Activated gamma-delta T cell treated with anti-CD3 and anti-CD28 coated beads, Interleukin-2, amount 50 U/mL, for 16 hours (primary cell): ENCODE data around the gene TTC9C.
A peak's percentile ranks its signal among the peaks of the same experiment; 100 is the strongest.
"Not testable (repeated sequence)": the region's sequence is repeated elsewhere in the genome, so short reads cannot be mapped to it uniquely, and the experiment has no call there.

Experiments
- DNase-seq: peaks from one replicate; pipeline ENCODE4 v3.0.0-alpha.2; 2020; ENCODE audit warnings: low read depth

TTC9C gene, protein sequence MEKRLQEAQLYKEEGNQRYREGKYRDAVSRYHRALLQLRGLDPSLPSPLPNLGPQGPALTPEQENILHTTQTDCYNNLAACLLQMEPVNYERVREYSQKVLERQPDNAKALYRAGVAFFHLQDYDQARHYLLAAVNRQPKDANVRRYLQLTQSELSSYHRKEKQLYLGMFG

DNA sequence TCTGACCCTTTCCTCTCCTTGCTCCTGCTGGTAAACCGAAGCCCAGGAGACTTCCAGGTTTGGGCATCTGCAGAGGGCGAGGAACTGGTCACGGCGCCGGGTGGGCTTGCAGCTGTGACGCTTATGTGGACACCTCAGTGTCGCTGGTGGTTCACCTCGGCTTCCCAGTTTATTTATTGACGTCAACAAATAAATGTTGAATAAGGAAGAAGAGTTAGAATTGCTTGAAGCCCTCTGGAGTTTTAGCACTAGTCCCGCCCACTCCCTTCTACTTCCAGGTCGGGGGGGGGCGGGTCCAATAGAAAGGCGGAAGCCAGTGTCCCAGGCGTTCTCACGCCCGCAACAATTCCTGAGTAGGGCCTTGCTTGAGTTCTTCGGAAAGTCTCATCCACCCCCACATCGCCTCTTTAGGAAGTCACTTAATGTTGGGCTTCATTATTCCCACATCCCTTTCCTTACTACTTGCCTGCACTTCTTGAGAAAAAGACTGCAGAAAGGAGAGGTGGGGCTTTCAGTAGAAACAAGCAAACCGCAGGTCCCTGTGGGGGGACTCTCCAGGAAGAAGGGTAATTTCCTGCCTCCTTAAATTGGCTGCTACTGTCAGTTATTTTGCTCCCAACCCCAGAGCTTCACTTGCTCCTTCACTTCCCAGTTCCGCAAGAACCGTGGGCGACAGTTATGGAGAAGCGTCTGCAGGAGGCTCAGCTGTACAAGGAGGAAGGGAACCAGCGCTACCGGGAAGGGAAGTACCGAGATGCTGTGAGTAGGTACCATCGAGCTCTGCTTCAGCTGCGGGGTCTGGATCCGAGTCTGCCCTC lies at the start of gene TTC9C:
TSS of gene TTC9C (plus strand) at position 316 of the 818 bp plus-strand sequence. CDS start at position 679, 363 bp downstream.
- peak; percentile 74 for DNase-seq

- peak; percentile 81 for DNase-seq
Observed at GRCh38 chr11:62678770-62679696, 49.3 kb upstream of the TTC9C start, which contains the start of gene UBXN1. Gene UBXN1 (minus strand): TSS chr11:62679073. CDS start chr11:62678923, 150 bp downstream.

DNA sequence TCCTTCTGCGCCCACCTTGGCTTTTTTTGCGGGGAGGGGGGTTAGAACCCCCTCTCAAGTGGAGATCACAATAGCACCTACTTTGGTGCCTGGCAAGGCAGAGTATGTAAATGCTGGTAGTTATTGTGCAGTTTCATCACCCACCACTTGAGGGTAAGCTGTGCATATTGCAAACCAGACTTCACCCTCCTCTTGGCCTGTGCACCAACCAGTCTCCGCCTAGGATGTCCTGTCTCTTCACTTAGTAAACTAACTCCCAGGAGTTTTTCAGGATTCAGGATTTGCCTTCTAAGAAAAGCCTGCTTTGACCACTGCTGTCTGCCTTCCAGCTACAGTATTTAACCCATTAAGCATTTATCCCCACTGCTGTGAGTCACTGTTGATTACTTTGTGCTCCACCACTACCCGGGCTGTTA lies 47.5 kb upstream of the TTC9C start:
- DNase-seq: no peak

- DNase-seq: no peak
Observed at GRCh38 chr11:62682518-62682917, 45.8 kb upstream of the TTC9C start.

GRCh38 chr11:62687508-62688396 lies 40.5 kb upstream of the TTC9C start:
- DNase-seq: no peak

DNA sequence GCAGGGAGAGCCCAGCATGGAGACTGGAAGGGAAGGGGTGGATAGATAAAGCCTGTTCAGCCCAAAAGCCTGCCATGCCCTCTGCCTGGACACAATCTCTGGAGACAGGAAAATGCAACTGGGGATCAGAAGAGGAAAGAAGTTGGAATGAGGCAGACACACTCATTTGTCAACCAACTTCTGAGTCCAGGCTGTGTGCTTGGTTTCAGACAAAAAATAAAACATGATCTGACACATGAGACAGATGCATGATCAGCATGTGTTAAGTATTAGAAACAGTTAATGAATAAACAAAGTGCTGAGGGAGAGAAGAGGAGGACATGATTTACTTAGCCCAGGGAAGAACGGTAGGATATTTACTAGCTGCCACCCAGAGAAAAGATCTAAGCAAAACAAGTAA lies 39.8 kb upstream of the TTC9C start:
- DNase-seq: no peak

DNA sequence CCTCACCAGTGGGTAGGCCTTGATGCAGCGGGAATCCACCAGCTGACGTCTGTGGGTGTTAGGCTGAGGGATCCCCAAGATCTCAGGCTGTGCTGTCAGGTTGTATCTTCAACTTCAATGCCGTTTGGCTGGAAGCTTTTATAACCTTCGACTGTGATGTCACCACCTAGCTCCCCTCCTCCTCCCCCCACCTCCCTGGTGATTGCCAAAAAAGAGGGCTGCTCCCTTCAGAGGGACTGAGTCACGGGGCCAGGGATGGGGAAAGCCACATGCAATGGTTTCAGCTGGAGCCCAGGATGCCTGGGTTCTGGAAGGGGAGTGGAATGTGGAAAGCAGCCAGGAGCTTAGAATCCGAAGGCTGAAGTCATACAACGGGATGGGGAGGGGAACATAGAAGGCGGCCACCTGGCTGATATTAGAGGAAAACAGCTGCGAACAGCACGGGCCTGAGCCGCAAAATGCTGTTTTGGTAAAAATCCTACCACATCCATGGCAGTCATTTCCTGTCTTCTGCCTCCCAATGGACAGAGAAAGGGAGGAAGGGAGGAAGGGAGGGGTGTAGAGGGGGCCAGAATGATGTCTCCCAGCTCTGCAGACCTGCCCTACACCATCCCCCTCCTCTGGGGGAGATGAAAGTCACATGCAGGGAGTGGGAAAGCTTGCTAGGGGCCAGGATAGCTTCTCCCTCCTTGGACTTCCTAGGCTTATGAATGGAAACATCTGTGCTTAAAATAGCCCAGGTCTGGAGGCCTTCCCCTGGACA lies 38.7 kb upstream of the TTC9C start, which contains the start of gene LRRN4CL:
TSS of gene LRRN4CL (minus strand) at position 110 of the 763 bp plus-strand sequence. CDS start 1,022 bp downstream, outside the sequence.
- DNase-seq: no peak

DNA sequence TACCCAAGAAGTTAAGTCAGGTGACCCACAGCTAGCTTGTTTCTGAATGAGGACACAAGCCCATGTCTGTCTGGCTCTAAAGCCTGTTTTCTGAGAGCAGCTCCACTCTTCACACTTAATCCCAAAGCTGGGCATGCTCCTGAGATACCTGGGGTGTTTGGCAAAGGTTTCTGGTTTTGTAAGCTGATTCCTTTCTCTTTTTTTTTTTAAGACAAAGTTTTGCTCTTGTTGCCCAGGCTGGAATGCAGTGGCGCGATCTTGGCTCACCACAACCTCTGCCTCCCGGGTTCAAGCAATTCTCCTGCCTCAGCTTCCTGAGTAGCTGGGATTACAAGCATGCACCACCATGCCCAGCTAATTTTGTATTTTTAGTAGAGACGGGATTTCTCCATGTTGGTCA lies 34.7 kb upstream of the TTC9C start:
- not testable (repeated sequence) for DNase-seq

DNA sequence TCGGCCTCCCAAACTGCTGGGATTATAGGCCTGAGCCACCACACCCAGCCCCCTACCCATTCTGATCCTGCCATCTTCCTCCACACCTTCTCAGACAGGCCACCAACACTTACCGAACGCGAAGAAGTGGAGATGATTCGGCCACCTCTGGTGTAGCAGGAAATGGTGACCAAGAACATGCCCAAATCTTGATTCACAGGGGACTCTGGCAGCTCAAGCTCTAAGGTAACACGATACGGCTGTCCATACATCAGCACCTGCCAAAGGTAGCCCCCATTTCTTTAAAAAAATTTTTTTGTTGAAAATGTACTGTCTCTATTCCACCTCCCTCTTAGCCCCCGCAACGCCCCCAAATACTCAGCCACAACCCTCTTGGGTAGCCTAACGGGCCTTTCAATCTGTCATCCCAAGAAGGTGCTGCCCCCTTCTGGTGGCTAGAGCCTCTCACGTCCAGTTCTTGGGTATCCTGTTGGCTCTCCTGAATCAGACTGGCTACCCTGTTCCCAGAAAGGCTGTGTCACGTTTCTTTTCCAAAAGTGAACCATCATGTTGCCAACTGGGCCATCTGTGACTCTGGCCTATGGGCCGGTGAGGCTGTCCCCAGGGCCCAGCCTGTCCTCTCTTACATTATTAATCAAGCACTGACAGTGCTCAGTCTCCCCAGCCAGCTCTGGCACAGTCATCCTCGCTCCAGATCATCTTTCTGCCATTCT lies 33.7 kb upstream of the TTC9C start:
- DNase-seq: peak; percentile 67

- DNase-seq: no peak
Observed at GRCh38 chr11:62702246-62702645, 26.0 kb upstream of the TTC9C start.

- DNase-seq: not testable (repeated sequence)
Observed at GRCh38 chr11:62703921-62704320, 24.4 kb upstream of the TTC9C start.

- DNase-seq: no peak
Observed at GRCh38 chr11:62705413-62705812, 22.9 kb upstream of the TTC9C start.

DNA sequence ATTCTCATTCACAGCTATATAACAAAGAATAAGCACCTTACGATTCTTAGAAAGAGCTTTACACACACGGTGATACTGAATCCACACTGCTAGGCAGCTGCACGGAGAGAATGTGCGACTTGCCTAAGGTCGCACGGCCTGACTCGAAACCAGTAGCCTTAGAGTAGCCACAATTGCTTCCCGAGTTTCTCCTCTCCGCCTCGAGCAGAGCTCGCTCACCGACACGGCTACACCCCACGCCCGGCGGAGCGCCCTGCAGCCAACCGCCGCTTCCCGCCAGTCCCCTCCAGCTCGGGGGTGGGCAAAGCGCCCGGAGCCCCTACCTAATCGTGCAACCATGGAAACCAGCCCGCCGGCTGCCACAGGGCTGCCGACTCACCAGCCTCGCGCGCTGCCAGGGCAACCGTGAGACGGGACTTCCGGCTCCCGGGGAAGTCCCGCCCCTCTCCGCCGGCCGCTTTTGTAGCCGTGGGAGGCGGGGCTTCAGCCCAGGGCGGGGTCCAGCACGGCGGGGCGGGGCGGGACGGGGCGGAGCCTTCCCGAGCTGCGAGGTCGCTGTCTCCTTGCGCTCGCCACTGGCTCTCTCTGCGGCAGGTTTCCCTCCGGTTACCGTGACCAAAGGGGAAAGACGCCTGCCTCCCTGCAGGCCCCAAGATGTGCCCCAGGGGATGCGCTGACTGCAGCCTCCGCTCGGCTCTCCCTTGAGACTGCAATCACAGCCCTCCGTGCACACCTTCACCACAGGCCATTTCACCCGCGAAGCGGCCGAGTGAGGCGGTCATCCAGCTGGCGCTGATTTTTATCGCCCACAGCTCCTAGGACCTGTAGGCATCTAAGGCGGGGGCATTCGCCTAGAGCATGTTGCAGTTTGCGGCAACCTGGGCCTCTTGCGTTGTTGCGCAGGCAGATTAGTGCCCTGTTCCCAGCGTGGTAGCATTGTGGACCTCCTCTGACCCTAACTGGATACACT lies 22.1 kb upstream of the TTC9C start:
- peak; percentile 91 for DNase-seq

- DNase-seq: no peak
Observed at GRCh38 chr11:62706850-62707247, 21.4 kb upstream of the TTC9C start.

GRCh38 chr11:62707277-62707861 lies 20.9 kb upstream of the TTC9C start, which contains the start of the genes BSCL2 and GNG3:
Gene BSCL2 (minus strand): TSS chr11:62707424. CDS start chr11:62707195, 229 bp downstream.
Gene GNG3 (plus strand): TSS chr11:62707676. CDS start chr11:62708296, 620 bp downstream.
- DNase-seq: no peak

- no peak for DNase-seq
Observed at GRCh38 chr11:62708392-62708791, 19.9 kb upstream of the TTC9C start.

DNA sequence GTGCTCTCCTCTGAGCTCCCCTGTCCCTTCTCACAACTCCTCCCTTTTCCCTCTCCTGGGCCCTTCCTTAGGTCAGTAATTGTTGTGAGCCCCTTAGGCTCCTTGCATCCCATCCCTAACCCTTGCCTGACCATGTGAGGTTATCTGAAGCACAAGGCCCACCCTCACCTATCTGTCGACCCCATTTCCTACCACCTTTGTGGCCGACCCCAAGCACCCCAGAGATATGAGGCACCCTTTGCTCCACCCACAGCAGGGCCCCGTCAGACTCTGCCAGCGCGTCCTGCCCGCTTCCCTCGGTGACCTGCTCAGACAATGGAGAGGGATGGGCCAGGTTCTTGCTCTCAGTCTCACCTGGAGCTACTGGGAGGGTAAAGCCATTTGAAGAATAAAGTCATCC lies 19.5 kb upstream of the TTC9C start:
- no peak for DNase-seq
